ENCODE results near the gene TBC1D9.

Gene TBC1D9

GRCh38 chr4:140652601-140653000 is 103.6 kb downstream of the TBC1D9 start:
- TF ChIP-seq CTCF (IDR thresholded peaks at IDR 0.05) = no peak

GRCh38 chr4:140648716-140649308 is 107.4 kb downstream of the TBC1D9 start:
- no peak for TF ChIP-seq CTCF (IDR thresholded peaks at IDR 0.05)

DNA sequence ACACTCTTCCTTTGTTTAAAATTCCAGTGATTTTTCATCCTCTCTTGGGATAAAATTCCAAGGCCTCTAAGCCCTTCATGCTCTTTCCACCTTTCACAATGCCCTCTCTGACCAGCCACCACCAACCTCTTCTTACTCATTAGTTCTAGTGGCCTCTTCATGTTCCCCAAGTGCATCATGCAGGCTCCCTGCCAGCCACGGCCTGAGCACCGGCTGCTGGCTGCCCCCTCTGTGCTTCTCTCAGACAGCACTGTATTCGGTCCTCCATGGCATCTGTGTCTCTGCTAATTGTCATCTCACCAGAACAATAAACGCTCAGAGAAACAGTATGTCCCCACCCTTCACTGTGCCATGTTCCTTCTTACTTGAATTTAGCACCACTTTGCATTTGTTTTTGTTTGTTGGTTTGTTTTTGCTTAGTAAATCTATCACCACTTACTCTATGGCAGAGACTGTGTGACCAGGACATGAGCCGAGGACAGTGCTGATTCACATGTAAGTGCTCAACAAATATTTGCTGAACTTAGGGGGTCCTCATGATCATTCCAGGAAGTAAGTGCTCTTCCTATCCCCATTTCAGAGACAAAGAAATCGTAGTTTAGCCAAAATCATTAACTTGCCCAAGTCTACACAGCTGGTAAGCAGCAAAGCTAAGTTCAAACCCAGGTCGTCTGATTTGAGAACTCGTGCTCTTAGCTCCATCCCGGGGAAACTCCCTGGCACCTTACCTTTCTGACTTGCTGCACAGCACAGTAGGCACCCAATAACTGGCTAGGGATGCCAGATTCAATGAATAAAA is 110.4 kb downstream of the TBC1D9 start:
- TF ChIP-seq CTCF (IDR thresholded peaks at IDR 0.05) = no peak

- TF ChIP-seq CTCF (IDR thresholded peaks at IDR 0.05) = no peak
These were observed 111.0 kb downstream of the TBC1D9 start for GRCh38 chr4:140645196-140645595.

DNA sequence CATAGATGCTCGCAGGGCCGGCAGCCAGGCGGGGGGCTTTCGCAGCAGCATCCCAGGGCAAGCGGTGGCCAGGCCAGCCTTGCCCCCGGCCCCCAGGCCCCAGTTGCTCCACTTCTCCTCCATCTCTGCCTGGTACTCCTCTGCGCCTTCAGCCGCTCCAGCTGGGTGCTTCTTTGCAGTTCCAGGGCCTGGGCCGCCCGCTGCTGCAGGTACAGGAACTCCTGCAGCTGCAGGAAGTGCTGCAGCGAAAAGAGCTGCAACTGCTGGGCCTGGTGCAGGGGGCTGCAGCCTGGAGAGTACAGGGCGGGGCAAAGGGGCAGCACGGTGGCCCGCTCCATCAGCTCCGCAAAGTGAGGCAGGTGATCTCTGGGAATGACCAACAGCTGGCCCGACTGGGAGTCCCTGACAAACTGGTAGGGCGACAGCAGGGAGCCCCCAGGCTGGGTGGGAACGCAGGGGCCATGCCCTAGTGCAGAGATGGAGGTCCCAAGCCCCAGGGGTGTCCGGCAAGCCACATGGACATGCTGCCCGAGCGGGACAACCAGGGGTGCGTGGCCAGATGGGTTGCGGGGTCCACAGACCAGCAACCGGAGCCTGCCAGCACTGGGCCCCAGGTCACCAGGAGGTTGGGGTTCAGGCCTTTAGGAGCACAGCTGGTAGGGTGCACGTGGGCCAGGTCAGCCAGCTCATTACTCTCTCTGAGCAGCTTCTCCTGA is 111.6 kb downstream of the TBC1D9 start:
- no peak for TF ChIP-seq CTCF (IDR thresholded peaks at IDR 0.05)

GRCh38 chr4:140643571-140644055 is 112.6 kb downstream of the TBC1D9 start:
- TF ChIP-seq CTCF (IDR thresholded peaks at IDR 0.05) = no peak

GRCh38 chr4:140642674-140643437 is 113.3 kb downstream of the TBC1D9 start:
- TF ChIP-seq CTCF (IDR thresholded peaks at IDR 0.05) = no peak

Data from LNCAP (cell line).